DOHH2 (cell line): ENCODE results near the gene PIN1.

Experiments used
- H3F3A ChIP-seq: fragments of 200-600 bp; sonication (generic), shearing (Covaris generic); 2 replicates; pipeline ENCODE4 v1.6.0; 2016; ENCODE audit warnings: antibody characterized with exemption, mild to moderate bottlenecking; ENCODE audit not compliant: control insufficient read depth, insufficient read depth
- H3K27ac ChIP-seq: fragments of 200-600 bp; sonication (generic); 2 replicates; pipeline ENCODE4 v1.5.1; 2014; ENCODE audit warnings: low read depth, mild to moderate bottlenecking, low read length, moderate library complexity
- H3K27me3 ChIP-seq: fragments of 200-600 bp; sonication (generic); 2 replicates; pipeline ENCODE4 v1.6.1; 2014; ENCODE audit warnings: mild to moderate bottlenecking, low read length, mixed read lengths; ENCODE audit not compliant: control insufficient read depth
- H3K36me3 ChIP-seq: fragments of 200-600 bp; sonication (generic); 2 replicates; pipeline ENCODE4 v1.6.1; 2014; ENCODE audit warnings: mild to moderate bottlenecking, low read length, moderate library complexity, mixed read lengths; ENCODE audit not compliant: control insufficient read depth
- H3K4me1 ChIP-seq: fragments of 200-600 bp; sonication (generic); 2 replicates; pipeline ENCODE4 v1.6.1; 2014; ENCODE audit warnings: mild to moderate bottlenecking, low read length, mixed read lengths; ENCODE audit not compliant: control insufficient read depth
- H3K4me2 ChIP-seq: fragments of 200-600 bp; sonication (generic); 2 replicates; pipeline ENCODE4 v1.6.0; 2014; ENCODE audit warnings: mild to moderate bottlenecking, low read length, moderate library complexity
- H3K4me3 ChIP-seq: fragments of 200-600 bp; sonication (generic); 2 replicates; pipeline ENCODE4 v1.5.1; 2014; ENCODE audit warnings: mild to moderate bottlenecking, low read length, mixed read lengths
- H3K79me2 ChIP-seq: fragments of 200-600 bp; sonication (generic); 2 replicates; pipeline ENCODE4 v1.6.1; 2014; ENCODE audit warnings: mild to moderate bottlenecking, low read length, mixed read lengths; ENCODE audit not compliant: control insufficient read depth
- H3K9me2 ChIP-seq: fragments of 200-600 bp; sonication (generic); replicated peaks from 2 replicates; pipeline ENCODE4 v1.6.1; 2014; ENCODE audit warnings: mild to moderate bottlenecking, low read length, mixed read lengths; ENCODE audit not compliant: control insufficient read depth
- H3K9me3 ChIP-seq: fragments of 200-600 bp; sonication (generic); 2 replicates; pipeline ENCODE4 v1.6.1; 2014; ENCODE audit warnings: antibody characterized with exemption, low read length, mixed read lengths; ENCODE audit not compliant: control insufficient read depth, insufficient read depth
- H4K20me1 ChIP-seq: fragments of 200-600 bp; sonication (generic); 2 replicates; pipeline ENCODE4 v1.6.0; 2014; ENCODE audit warnings: low read depth, mild to moderate bottlenecking, antibody characterized with exemption, low read length, moderate library complexity; ENCODE audit not compliant: control insufficient read depth, insufficient read depth
- EZH2phosphoT487 ChIP-seq: fragments of 200-600 bp; sonication (generic); IDR thresholded peaks from 2 replicates; pipeline ENCODE4 v1.6.1; 2017; ENCODE audit warnings: borderline replicate concordance, mild to moderate bottlenecking, antibody characterized with exemption, low read length, moderate library complexity, mixed read lengths
- TF ChIP-seq, protein P1 (sequence below): fragments of 200-600 bp; sonication (generic); IDR thresholded peaks from one replicate; pipeline ENCODE4 v1.5.1; 2014; ENCODE audit warnings: antibody characterized with exemption, mild to moderate bottlenecking, low read depth, low read length; ENCODE audit not compliant: poor library complexity, severe bottlenecking

Gene PIN1

DNA sequence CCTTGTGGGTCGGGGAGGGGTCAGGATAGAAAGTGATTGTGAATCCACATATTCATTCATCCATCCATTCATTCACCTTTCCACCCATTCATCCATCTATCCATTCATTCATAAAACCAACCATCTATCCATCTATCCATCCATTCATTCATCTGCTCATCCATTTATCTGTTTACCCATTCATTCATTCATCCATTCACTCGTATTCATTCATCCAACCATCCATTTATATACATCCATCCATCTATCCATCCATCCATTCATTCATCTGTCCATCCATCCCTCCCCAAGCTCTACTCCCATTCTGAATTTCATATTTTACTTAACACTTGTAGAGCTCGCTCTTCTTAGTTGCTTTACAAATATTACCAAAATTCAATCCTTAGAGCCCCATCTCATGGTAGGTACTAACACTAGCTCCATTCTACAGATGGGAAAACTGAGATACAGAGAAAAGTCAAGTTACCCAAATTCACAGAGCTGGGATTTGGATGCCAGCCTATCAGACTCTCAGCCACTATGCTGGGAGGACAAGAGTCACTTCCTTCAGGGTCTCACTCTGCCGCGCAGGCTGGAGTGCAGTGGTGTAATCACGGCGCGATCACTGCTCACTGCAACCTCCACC lies 37.6 kb downstream of the PIN1 start:
- TF ChIP-seq, protein P1, sequence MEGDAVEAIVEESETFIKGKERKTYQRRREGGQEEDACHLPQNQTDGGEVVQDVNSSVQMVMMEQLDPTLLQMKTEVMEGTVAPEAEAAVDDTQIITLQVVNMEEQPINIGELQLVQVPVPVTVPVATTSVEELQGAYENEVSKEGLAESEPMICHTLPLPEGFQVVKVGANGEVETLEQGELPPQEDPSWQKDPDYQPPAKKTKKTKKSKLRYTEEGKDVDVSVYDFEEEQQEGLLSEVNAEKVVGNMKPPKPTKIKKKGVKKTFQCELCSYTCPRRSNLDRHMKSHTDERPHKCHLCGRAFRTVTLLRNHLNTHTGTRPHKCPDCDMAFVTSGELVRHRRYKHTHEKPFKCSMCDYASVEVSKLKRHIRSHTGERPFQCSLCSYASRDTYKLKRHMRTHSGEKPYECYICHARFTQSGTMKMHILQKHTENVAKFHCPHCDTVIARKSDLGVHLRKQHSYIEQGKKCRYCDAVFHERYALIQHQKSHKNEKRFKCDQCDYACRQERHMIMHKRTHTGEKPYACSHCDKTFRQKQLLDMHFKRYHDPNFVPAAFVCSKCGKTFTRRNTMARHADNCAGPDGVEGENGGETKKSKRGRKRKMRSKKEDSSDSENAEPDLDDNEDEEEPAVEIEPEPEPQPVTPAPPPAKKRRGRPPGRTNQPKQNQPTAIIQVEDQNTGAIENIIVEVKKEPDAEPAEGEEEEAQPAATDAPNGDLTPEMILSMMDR = no peak
- no peak for TF ChIP-seq EZH2phosphoT487
- Histone ChIP-seq H3K4me1 (no peaks in the 10 kb centered on the region), H3K79me2 (no peaks in the 10 kb centered on the region), H3F3A (no peaks in the 10 kb centered on the region), H3K9me2 (no peaks in the 10 kb centered on the region), H3K4me3 (no peak overlapping the region), H3K27me3 (no peaks in the 10 kb centered on the region), H4K20me1 (no peaks in the 10 kb centered on the region), H3K36me3 (no peaks in the 10 kb centered on the region), H3K4me2 (no peak overlapping the region), H3K27ac (no peak overlapping the region), H3K9me3 (no peaks in the 10 kb centered on the region)

DNA sequence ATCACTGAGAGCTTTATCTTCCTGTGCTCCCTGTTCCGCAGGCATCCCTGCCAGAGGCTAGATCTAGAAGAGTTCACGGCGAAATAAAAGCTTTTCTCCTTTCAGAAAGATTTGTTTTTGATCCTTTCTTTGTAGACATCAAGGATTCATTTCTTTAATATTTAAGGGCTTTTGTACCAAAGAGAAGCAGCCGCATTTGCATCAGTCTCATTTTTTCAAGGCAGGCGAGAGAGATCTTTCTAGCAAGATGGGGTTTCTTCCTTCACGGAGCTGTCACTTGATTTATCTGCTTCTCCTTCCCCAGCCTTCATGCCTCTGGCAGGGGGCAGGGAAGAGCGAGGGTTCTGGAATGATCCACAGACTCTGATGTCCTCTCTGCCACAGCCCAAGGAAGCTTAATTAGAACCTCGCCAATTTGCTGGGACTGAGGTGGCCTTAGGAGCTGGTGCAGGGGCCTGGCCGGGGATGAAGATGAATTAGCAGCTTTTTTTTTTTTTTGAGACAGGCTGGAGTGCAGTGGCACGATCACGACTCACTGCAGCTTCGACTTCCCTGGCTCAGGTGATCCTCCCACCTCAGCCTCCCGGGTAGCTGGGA lies 40.0 kb downstream of the PIN1 start:
- TF ChIP-seq, protein P1 = no peak
- TF ChIP-seq EZH2phosphoT487 = no peak
- no peaks in the 10 kb centered on the region for H3F3A ChIP-seq
- H3K27me3 ChIP-seq = no peaks in the 10 kb centered on the region
- H3K9me2 ChIP-seq = no peaks in the 10 kb centered on the region
- H4K20me1 ChIP-seq = no peaks in the 10 kb centered on the region
- H3K4me3 ChIP-seq = no peak overlapping the region
- H3K79me2 ChIP-seq = no peaks in the 10 kb centered on the region
- no peaks in the 10 kb centered on the region for H3K36me3 ChIP-seq
- H3K9me3 ChIP-seq = no peaks in the 10 kb centered on the region
- peaks cover 3% of the 10 kb centered on the region; the same call in 1 of the 2 replicates for H3K4me1 ChIP-seq
- no peak overlapping the region for H3K27ac ChIP-seq
- no peak overlapping the region for H3K4me2 ChIP-seq

DNA sequence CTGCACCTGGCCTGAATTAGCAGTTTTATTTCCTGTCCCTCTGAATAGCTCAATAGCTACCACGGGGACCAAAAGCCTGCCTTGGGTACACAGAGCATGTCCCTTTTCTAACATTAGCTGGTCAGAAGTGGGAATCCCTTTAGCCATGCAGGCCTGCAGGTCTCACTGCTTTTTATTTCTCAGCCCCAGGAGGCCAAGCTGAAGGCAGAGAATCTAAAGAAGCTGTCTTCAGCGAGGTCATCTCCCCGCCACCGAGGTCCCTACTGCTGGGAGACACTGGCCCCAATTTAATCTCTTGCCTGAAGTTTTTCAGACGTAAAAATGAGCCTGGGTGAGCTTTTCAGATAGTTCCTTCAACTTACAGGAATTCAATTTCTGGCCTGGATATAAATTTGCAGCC lies 40.7 kb downstream of the PIN1 start:
- no peaks in the 10 kb centered on the region for H4K20me1 ChIP-seq

More for the DNA sequence above, 40.7 kb downstream of the PIN1 start:
- peaks cover 3% of the 10 kb centered on the region; the same call in 1 of the 2 replicates for H3K4me1 ChIP-seq
- TF ChIP-seq, protein P1 = no peak
- no peak for TF ChIP-seq EZH2phosphoT487
- no peaks in the 10 kb centered on the region for H3K36me3 ChIP-seq
- H3F3A ChIP-seq = no peaks in the 10 kb centered on the region
- H3K4me3 ChIP-seq = no peak overlapping the region
- H3K79me2 ChIP-seq = no peaks in the 10 kb centered on the region
- no peaks in the 10 kb centered on the region for H3K9me2 ChIP-seq
- H3K9me3 ChIP-seq = no peaks in the 10 kb centered on the region
- H3K4me2 ChIP-seq = no peak overlapping the region
- no peaks in the 10 kb centered on the region for H3K27me3 ChIP-seq
- H3K27ac ChIP-seq = no peak overlapping the region
